Activated CD4-positive, alpha-beta T cell treated with anti-CD3 and anti-CD28 coated beads for 1 hour (primary cell): ENCODE results near the gene WDFY4.

Experiments
- DNase-seq: peaks from one replicate; pipeline ENCODE4 v3.0.0-alpha.2; 2020

The WDFY4 gene

GRCh38 chr10:48745662-48746245 lies 61.1 kb downstream of the WDFY4 start:
- no peak for DNase-seq

GRCh38 chr10:48748573-48748972 lies 63.9 kb downstream of the WDFY4 start:
- DNase-seq, result no peak

- no peak for DNase-seq
Measured at GRCh38 chr10:48749254-48749787, 64.6 kb downstream of the WDFY4 start.

GRCh38 chr10:48750019-48750418 lies 65.3 kb downstream of the WDFY4 start:
- no peak for DNase-seq

- no peak for DNase-seq
Measured at GRCh38 chr10:48750991-48751390, 66.3 kb downstream of the WDFY4 start.

GRCh38 chr10:48751730-48752129 lies 67.1 kb downstream of the WDFY4 start:
- DNase-seq, result no peak

GRCh38 chr10:48758411-48758810 lies 73.7 kb downstream of the WDFY4 start:
- no peak for DNase-seq

- DNase-seq, result no peak
Measured at GRCh38 chr10:48759113-48759901, 74.6 kb downstream of the WDFY4 start.

- DNase-seq, result no peak
Measured at GRCh38 chr10:48760983-48761382, 76.3 kb downstream of the WDFY4 start.

GRCh38 chr10:48762064-48763042 lies 77.7 kb downstream of the WDFY4 start:
- DNase-seq, result no peak

GRCh38 chr10:48763403-48763965 lies 78.8 kb downstream of the WDFY4 start:
- DNase-seq, result no peak

GRCh38 chr10:48764486-48764885 lies 79.8 kb downstream of the WDFY4 start:
- no peak for DNase-seq

GRCh38 chr10:48765039-48765438 lies 80.4 kb downstream of the WDFY4 start:
- DNase-seq, result no peak

GRCh38 chr10:48765527-48765926 lies 80.9 kb downstream of the WDFY4 start:
- no peak for DNase-seq

- no peak for DNase-seq
Measured at GRCh38 chr10:48767373-48768143, 82.9 kb downstream of the WDFY4 start.

GRCh38 chr10:48768144-48768766 lies 83.6 kb downstream of the WDFY4 start:
- DNase-seq, result no peak

GRCh38 chr10:48768926-48769325 lies 84.3 kb downstream of the WDFY4 start:
- DNase-seq, result no peak

- DNase-seq, result no peak
Measured at GRCh38 chr10:48769706-48770435, 85.2 kb downstream of the WDFY4 start.

GRCh38 chr10:48770561-48771089 lies 86.0 kb downstream of the WDFY4 start:
- no peak for DNase-seq

- DNase-seq, result no peak
Measured at GRCh38 chr10:48771234-48771633, 86.6 kb downstream of the WDFY4 start.

GRCh38 chr10:48772059-48772458 lies 87.4 kb downstream of the WDFY4 start:
- no peak for DNase-seq
